Stimulated activated CD8-positive, alpha-beta memory T cell treated with anti-CD3 and anti-CD28 coated beads, Interleukin-7, amount 100 ng/mL, for 24 hours (primary cell): ENCODE results near the gene CLSTN3.

Experiments used
- DNase-seq: peaks from one replicate; pipeline ENCODE4 v3.0.0-alpha.2; 2020; ENCODE audit warnings: low read depth

CLSTN3 gene

GRCh38 chr12:7127916-7128626 lies 2.1 kb upstream of the CLSTN3 start:
- DNase-seq = no peak

GRCh38 chr12:7128681-7129286 lies 1.4 kb upstream of the CLSTN3 start, which contains the start of gene RBP5:
RBP5 (minus strand) TSS chr12:7128889; CDS start chr12:7128775, 114 bp downstream.
- no peak for DNase-seq

- DNase-seq = no peak
Measured at GRCh38 chr12:7129287-7129871, 792 bp upstream of the CLSTN3 start.

GRCh38 chr12:7130701-7131501 lies 730 bp downstream of the CLSTN3 start:
- no peak for DNase-seq

- DNase-seq = no peak
Measured at GRCh38 chr12:7131502-7131866, 1.3 kb downstream of the CLSTN3 start.

GRCh38 chr12:7134396-7135166 lies 4.4 kb downstream of the CLSTN3 start:
- no peak for DNase-seq

GRCh38 chr12:7136071-7136470 lies 5.9 kb downstream of the CLSTN3 start:
- no peak for DNase-seq

GRCh38 chr12:7136676-7137075 lies 6.5 kb downstream of the CLSTN3 start:
- DNase-seq = no peak

GRCh38 chr12:7137908-7138307 lies 7.7 kb downstream of the CLSTN3 start:
- no peak for DNase-seq

GRCh38 chr12:7139200-7139599 lies 9.0 kb downstream of the CLSTN3 start:
- no peak for DNase-seq

GRCh38 chr12:7141351-7142005 lies 11.3 kb downstream of the CLSTN3 start:
- no peak for DNase-seq

- peak; percentile 42 for DNase-seq
Measured at GRCh38 chr12:7142056-7142644, 12.0 kb downstream of the CLSTN3 start.

GRCh38 chr12:7142809-7143465 lies 12.8 kb downstream of the CLSTN3 start:
- no peak for DNase-seq

- DNase-seq = no peak
Measured at GRCh38 chr12:7143564-7143963, 13.4 kb downstream of the CLSTN3 start.

GRCh38 chr12:7144414-7145120 lies 14.4 kb downstream of the CLSTN3 start:
- DNase-seq = no peak

- DNase-seq = no peak
Measured at GRCh38 chr12:7145671-7146070, 15.5 kb downstream of the CLSTN3 start.

- no peak for DNase-seq
Measured at GRCh38 chr12:7146228-7146627, 16.1 kb downstream of the CLSTN3 start.

GRCh38 chr12:7146906-7147305 lies 16.7 kb downstream of the CLSTN3 start:
- DNase-seq = no peak

GRCh38 chr12:7150356-7150755 lies 20.2 kb downstream of the CLSTN3 start:
- no peak for DNase-seq

- no peak for DNase-seq
Measured at GRCh38 chr12:7150841-7151240, 20.7 kb downstream of the CLSTN3 start.
